Stimulated activated naive CD4-positive, alpha-beta T cell (primary cell): ENCODE data around the gene KCNIP2.

Experiments used
- DNase-seq, 6 experiments: peaks; one replicate each; lab custom pipeline; 2025; lab: John Stamatoyannopoulos, UW

Gene KCNIP2

DNA sequence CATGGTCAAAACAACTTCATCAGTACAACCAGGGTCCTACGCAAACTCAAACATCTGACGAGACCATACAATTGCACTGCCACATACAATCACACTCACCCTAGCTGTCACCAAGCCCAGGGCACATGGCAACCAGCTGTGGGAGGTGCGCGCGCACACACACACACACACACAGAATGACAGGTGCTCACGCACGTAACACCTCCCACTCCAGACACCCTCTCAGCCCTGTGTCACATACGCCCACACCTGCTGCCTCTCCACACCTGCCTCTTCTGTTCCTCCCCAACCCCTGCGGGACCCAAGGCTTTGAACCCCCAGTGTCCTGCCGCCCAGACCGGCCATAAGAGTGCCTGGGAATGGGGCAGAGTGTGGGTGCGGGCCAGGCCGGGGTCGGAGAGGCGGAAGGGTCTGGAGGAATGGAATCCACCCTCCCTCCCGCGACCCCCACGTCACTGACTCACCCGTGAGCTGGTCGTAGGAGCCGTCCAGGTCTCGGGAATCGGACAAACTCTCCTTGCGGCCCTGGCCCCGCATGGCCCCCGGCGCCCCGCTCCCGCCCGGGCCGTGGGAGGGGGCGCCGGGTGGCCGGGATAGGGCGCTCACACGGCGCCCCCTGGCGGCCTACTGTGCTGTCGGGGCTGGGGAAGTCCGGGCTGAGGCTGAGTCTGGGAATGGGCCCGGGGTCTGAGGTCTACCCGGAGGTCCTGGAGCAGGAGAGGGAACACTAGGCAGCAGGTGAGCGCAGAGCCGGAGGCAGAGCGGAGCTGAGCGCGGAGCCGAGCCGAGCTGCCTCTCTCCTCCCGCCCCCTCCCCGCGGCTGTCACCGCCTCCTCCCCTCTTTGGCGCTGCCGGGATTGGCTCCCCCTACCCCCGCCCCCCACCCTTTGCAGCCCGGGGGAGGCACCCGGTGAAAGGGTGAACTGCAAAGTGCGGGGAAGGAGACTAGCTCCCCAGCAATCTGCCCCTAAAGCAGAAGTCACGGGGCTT, at the start of gene KCNIP2:
TSS of gene KCNIP2 (minus strand) at position 769 of the 990 bp plus-strand sequence. CDS start at position 537, 232 bp downstream.
- peak; percentile 41 to 71 (median 59) for DNase-seq

DNA sequence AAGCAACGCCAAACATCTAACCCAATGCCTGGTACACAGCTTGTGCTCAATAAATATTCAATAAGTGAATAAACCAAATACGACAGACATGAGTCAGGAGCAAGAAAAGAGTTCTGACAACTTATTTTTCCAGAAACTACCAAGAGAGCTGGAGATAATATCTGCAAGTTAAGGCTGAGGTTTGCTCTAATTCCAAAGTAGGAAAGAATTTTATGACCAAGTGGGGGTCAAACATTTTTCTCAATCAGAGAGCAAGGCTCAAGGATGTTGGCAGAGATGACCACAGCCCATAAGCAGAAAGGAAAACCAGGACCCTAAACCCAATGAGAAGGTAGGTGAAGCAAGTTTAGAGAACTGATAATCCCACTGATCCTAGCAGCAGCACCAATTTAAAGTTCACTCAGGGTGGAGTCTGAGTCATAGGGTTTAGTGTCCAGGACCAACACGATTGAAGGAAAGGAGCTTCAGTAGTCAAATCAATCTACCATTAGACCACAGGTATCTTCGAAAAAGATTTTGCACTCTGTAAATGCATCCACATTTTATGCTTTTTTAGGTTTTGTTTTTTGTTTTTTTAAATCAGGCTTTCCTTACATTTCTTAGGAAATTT, 49.3 kb upstream of the KCNIP2 start:
- no peak for DNase-seq

DNA sequence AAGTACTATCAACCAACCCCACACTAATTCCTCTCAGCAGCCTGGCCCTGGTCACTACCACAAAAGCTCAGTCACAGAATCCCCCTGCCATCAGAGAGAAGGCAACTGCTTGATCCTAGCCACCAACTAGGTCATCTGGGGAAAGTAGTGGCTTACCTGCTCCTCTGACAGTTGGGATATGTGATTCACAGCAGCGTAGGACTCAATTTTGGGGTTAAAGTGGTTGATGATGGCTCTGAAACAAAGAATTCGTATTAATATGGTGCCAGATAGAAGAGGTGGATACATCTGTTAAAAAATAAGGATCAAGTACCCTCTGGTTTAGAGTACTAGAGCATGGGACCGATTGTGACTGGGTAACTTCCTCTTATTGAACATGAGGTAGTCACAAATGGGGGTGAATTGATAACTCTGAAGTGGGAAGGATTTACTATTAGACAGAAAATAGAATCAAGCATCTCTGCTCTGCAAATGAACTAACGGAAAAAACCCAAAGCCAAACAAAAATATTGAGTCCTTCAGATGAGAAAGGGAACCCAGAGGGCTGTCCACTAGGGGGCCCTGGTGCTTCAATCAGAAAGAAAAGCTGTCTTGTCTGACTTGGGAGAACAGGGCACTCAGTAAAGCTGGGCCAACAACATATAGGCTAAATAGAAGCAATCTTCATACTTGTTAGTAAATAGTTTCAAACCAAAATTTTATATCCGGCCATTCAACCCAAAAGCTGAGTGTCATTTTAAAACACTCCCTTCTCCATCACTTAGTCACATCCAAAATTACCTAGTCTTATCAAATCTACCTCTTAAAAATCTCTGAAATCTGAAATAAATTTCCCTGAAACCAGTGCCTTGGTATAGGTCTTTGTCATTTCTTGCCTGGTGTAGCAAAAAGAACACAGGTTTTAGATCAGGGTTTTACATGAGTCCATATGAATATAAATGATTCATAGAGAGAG, 45.9 kb upstream of the KCNIP2 start:
- peak; percentile 16 to 60 (median 40) for DNase-seq

DNA sequence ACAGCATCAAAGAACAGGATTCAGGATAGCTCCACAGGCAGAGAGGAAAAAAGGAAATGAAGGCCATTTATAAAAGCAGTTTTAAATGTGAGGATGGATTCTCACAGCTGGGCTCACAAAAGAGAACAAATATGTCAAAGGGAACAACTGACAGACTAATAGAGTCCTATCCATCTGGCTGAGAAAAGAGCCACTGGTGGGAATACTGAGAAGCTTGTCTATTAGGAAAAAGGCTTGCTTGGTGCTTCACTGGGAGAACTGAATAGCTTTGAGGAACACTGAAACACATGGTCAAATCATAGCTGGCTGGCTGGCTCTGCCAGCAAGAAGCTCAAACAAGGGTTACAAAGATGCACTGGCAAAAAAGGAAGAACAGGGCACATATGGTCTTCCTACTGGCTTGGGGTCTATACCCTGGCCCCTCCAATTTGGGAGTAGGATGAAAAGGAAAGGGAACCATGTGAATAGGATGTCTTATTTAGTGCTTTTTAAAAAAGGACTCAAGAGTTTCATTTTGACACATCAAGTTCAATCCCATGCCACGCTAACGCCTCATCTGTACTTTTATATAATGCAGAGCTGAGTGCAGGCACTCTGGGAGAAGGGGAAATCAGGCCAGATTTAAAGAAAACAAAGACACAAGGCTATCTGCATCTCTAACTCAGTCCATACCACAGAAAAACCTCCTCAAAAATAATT, 44.8 kb upstream of the KCNIP2 start:
- no peak for DNase-seq

DNA sequence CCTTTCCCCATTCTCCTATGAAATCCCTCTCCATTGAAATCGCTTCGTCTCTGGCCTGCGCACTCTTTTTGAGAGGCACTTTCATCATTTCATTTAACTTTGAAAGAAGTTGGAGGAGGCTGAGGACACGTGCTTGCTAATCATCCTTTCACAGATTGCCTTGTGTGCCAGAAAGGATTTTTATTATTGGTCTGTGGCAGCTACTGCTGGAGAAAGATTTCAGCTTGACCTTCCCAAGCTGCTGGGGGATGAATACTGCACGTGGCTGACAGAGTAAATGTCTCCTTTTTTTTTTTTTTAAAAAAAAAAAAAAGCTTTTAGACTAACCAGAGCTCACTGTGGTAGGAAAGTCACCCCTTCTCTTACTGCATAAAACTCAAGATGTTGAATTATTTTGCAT, 44.2 kb upstream of the KCNIP2 start:
- no peak for DNase-seq

DNA sequence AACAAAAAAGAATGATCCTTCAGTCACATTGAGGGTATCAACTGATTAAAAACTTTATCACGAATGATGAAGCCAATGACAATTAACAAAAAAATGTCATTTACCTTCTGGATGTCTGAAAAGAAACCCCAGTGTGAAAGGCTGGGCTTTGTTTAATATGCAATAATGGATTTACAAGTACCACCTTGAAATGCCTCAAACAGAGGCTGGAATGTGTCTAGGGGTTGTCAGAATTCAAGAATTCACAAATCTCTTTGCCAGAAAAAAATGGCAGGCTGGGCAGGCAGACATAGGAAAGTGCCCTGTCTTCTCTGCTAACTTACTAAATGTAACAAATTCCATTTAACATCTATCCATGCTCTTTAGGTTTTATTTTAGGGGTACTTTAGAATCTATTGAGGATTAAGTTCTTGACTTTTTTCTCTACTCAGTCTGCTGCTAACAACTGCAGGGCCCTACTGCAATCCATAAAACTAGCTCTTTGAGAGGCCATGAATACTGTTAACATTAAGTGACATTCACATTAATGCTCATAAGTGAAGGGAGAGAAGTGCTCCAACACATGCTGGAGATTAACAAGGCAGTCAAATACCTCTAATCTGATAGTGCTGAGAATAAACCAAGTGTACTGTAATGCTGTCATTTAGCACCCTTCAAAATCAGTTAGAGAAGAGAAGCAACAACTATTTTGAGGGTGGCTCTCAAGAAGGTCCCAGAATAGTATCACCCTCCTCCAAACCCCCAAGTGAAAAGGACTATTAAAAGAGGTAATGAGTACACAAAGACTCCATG, 43.1 kb upstream of the KCNIP2 start:
- no peak for DNase-seq

DNA sequence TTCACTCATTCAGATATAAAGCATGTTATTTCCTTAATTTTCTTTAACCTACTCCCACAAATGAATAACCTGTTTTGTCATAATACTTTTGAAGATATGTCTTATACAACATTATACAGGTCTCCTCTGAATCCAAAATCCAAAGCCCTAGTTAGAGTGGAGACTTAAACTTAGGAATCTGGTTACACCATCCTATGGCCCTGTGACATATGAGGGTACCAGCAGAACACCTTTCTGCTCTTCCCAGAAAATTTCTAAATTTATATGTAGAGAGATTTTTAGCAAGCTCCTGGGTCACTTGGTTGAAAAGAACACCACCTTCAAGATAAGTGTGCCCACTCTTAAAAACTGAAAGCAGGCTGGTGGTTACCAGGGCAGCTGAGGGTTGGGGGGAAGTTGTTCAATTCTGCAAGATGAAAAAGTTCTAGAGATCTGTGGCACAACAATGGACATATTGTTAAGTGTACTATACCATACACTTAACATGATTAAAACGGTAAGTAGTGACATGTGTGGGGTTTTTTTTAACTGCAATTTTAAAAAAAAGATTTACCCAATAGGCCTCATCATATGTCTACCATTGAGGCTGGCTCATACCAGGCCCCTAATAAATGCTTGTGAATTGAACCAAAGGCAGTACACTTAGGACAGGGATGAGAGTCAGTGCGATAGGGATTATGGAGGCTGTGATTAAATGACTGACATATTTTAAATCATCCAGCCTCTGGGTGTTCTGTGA, 37.6 kb upstream of the KCNIP2 start:
- no peak for DNase-seq

DNA sequence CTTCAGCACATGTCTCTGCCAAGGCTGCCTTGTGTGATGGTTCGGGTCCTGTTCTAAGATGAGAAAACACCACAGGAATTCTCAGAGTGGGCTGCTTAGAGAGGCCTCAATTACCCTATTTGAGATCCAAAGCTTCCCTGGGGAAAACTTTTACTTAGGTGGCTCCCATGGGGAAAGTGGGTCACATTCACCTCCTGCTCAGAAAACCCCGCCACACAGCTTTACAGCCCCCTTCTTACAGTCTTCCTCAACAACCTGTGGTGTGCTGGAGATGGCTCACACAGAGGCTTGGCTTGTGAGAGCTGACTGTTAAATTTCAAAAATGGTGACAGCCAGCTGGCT, 36.6 kb upstream of the KCNIP2 start:
- DNase-seq, result no peak

DNA sequence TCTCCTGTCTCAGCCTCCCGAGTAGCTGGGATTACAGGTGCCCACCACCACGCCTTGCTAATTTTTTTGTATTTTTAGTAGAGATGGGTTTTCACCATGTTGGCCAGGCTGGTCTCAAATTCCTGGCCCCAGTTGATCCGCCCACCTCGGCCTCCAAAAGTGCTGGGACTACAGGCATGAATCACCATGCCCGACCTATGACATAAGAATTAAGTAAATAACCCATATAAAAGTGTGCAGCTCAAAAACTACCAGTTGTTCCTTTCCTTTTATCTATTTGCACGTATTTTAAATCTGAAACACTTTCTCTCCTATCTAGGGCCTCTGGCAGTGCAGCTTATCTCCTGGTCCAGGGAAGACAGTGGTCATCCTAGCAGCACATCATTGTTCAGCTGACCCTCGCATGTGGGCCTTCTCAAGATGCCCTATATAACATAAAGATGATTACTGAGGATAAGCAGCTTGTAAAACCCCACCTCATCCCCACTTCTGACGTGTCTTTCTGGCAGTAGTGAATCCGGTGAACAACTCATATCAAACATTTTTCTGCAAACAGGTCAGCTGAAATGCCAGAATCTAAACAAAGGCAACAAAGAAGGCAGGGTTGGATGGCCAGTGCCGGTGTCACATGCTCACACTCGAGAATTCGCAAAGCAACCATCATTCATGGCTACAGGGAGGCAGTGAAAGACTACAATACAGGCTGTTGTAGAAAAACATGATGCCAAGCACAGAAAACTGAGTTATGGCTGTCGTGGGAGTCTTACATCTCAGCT, 36.0 kb upstream of the KCNIP2 start:
- DNase-seq, result no peak

DNA sequence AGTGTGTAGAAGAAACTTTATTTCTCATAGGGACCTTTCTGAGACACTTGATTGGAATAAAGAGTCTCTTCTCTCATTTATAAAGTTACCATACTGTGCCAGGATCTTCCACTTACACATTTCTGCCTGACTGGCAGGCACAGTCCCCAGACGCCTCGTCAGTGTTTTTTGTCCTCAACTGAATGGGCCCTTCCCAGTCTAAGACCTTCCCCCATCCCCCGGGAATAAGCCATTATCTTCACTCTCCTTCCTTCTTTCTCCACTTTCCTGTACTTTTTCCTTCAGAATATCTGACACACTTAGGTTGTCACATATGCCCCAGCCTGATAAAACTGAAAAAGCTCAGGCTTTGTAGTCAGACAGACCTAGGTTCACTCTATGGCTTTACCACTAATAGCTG, 35.3 kb upstream of the KCNIP2 start:
- DNase-seq, result no peak

DNA sequence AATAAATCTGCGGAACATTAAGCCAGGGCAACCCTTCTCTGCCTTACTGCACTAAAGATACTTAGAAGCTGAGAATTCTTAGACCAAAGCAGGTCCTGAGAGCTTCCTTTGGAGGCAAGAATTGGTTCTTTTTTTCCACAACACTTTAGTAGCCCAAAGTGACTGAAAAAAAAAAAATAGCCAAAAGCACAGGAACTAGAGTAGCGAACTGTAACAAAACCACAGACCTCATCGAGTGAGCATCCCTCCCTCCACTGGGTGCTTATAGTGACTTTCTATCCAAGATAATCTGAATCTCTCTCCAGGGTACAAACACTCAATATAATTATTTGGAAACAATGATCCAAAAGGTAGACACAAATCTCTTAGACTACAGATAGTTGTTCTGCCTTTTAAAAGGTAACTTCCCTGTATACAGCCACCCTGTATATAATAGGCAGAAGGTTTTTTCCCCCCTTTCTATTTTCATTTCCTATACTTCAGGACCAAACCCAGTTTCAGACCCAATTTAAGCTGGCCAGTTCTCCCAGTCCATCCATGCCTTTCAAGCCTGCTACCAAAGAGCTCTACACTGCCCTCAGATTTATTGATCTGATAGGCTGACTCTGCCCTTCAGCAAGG, 31.6 kb upstream of the KCNIP2 start:
- DNase-seq, result no peak

DNA sequence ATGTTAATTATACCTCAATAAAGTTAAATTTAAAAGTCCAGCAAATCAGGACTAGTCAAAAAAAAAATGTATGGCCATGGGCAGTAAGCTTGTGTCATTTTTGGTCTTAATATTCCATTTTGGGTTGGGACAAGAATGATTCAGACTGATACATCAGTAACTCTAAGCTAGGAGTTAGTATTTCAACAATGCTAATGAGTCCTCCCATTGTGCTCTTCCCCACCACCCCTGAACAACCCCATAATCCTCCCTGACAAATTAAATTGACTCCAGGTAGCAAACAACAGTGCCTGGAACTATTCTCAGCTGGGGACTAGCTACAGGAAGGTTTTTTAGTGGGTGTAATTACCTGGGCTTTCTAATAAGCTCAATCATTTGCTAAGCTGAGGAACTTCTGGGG, 30.7 kb upstream of the KCNIP2 start:
- DNase-seq, result no peak

DNA sequence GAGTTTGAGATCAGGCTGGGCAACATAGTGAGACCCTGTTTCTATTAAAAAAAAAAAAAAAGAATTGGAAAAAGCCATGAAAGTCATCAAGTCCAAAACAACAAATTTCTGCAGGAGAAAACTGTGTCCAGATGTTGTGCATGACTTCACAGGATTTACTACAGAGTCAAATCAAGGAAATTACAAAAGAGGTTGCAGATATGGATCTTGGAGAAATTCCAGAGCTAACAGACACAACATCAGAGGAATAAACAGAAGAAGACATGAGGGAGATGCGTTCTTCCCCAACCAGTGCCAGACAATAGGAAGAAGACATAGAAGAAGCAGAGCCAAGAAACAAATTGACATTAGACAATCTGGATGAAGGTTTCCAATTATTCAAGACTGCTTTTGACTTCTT, 24.3 kb upstream of the KCNIP2 start:
- no peak for DNase-seq

DNA sequence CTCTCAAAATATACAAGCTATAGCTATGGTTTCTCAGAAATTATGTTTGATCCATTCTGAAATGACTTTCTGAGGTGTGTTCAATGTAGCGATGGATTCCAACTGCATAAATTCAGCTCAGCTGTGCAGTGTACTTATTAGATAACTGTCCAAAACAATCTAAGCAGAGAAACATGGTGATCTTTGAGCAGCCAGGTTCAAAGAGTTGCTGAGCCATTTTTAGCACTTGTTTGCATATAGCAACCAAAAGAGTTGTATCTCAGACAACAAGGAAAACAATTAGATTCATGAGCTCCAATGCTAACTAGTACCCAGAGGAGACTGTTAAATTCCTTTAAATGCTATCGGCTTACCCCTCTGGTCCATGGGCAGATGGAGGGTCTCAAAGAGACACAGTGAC, 15.9 kb upstream of the KCNIP2 start:
- no peak for DNase-seq

DNA sequence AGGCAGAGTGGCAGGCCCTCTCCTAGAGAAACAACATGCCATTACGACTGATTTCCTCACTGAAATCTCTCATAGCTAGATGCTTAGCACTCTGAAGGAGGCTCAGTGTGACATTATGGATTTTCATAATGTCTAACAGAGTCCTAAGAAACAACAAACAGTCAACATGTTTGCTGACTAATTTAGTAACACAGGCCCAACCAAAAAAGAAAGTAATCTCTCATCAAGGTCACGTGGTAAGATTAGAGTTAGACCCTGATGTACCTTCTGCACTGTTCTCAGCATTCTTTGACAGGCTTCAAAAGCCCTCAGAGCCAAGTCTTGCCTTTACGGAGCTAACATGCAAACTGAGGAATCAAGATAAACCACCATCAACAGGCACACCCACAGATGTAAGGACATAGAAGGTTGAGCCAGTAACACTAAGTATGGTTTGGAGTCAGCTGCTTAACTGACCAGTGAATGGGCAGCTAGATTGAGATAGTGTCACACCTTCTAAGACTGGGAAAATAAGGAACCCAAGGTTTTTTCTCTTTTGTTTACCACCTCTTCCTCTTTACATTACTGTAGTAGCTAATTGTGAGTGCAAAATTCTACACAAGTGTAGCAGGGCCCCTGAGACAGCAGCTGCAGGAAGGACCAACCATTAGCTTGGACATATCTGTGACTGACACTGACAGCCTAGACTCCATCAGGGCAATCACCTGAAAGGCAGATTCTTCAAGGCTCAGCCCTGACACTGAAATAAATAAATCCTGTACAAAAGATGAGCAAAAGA, 15.3 kb upstream of the KCNIP2 start:
- DNase-seq, result no peak

DNA sequence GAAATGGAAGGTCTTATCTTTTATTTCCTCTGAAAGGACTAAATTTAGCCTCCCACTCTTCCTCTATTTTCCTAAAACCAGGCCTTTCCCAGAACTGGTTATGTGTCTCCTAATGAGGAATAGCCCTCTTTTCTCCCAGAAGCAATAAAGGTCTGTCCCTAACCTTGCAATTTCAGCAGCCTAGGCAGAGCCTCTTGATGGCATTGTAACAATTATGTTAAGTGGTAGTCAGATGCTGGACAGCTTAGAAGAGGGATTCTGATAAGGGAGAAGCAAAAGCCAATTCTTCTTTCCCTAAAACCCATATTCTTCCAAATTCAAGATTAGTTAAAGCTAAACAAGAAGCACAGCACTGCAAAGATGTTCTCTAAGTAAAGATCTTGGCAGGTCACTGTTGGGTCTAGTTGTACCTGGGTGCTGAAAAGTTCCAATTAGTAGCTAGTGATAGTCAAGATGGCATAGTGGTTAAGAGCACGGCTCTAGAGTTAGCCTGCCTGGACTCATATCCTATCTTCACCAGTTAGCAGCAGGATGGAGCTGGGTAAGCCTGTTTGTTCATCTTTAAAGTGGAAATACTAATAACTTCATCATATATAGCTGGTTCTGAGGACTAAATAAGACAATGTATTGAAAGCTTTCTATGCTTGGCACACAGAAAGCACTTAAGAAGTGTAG, 14.3 kb upstream of the KCNIP2 start:
- no peak for DNase-seq

DNA sequence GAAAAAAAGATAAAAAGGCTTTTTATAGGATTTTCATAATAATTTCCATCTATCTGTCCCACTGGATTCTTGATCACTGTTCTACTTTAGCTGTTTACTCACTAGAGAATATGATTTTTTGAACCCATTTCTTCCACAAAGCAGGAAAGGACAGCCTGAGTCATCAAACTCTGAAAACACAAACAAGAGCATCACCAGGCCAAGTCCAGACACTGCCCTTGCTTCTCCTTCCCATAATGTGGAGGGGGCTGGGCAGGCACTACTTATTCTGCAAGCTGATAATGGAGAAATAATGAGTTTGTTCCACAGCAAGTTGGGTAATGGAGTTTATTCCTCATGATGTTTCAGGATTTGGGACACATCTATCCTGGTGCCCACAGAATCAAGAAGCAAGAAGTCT, 13.0 kb upstream of the KCNIP2 start:
- no peak for DNase-seq
